HG03575 (cell line): ENCODE measurements around the gene SMPDL3B.
"Not testable (repeated sequence)": the region's sequence is repeated elsewhere in the genome, so short reads cannot be mapped to it uniquely, and the experiment has no call there.

Experiments
- ATAC-seq: cut with Tn5 transposase; IDR thresholded peaks from one replicate; pipeline ENCODE4 v1.9.1; 2021; ENCODE audit not compliant: unreplicated experiment, insufficient number of reproducible peaks, low FRiP score; ENCODE audit errors: extremely low read depth

SMPDL3B gene

GRCh38 chr1:28003117-28003516 lies 68.3 kb downstream of the SMPDL3B start:
- not testable (repeated sequence) for ATAC-seq
